Breast epithelium (tissue), 3 donors: ENCODE data around the gene SLC29A2.

Source experiments
- POLR2A ChIP-seq: fragments of 450-650 bp; IDR thresholded peaks from one replicate; pipeline ENCODE4 v1.6.1; 2016; ENCODE audit warnings: antibody characterized with exemption, mild to moderate bottlenecking, moderate library complexity
- TF ChIP-seq, protein P1 (sequence below), 3 donors: fragments of 450-650 bp; IDR thresholded peaks; one replicate each; pipeline ENCODE4 v1.5.1; 2016 to 2017; ENCODE audit warnings: antibody characterized with exemption in 3 of 3, mild to moderate bottlenecking in 3 of 3, moderate library complexity in 3 of 3

DNA sequence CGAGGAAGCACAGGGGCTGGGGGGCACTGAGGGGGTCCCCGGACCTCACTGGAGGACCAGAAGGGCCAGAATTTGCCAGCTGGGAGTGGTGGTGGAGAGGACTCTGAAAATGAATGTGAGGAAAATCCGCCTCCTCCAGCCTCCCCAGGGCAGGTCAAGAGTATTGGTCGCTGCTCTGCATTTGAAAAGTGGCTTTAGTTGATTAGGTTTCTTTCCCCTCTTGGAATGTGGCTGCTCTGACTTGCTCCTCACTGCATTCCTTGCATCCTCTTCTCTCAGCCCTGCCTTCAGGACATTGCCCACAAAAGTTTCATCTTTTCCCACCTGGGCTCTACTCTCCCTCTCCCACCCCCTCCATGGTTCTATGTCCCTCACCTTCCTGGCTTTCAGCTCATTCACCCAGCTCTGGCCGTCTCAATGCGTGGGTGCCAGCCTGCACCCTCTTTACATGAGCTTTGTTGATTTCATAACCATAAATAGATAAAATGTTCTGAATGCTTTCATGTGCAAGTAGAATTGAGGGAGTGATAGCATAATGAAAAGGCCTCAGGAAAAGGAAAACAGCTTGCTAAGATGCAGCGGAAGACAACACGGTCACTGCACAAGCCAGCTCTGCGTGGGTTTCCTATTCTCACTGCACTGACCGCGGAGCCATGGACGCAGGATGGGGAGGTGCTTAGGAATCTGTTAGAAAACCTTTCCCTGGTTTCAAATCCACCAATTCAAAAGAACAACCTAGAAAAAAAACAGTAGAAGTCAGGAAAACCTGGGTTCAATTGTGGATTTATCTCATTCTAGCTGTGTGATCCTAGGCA, 42.8 kb upstream of the SLC29A2 start:
- TF ChIP-seq, protein P1, sequence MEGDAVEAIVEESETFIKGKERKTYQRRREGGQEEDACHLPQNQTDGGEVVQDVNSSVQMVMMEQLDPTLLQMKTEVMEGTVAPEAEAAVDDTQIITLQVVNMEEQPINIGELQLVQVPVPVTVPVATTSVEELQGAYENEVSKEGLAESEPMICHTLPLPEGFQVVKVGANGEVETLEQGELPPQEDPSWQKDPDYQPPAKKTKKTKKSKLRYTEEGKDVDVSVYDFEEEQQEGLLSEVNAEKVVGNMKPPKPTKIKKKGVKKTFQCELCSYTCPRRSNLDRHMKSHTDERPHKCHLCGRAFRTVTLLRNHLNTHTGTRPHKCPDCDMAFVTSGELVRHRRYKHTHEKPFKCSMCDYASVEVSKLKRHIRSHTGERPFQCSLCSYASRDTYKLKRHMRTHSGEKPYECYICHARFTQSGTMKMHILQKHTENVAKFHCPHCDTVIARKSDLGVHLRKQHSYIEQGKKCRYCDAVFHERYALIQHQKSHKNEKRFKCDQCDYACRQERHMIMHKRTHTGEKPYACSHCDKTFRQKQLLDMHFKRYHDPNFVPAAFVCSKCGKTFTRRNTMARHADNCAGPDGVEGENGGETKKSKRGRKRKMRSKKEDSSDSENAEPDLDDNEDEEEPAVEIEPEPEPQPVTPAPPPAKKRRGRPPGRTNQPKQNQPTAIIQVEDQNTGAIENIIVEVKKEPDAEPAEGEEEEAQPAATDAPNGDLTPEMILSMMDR (IDR thresholded peaks at IDR 0.05): no peak
- TF ChIP-seq POLR2A: no peak
